ENCODE measurements around the gene BRCC3.
"Not testable (repeated sequence)": the region's sequence is repeated elsewhere in the genome, so short reads cannot be mapped to it uniquely, and the experiment has no call there.

BRCC3 gene

GRCh38 chrX:155061760-155062159 lies 9.5 kb upstream of the BRCC3 start:
- no peak for DNase-seq

- no peak for DNase-seq
Measured at GRCh38 chrX:155065035-155065734, 6.1 kb upstream of the BRCC3 start.

GRCh38 chrX:155068165-155068564 lies 3.1 kb upstream of the BRCC3 start:
- DNase-seq, result no peak

GRCh38 chrX:155069414-155069813 lies 1.9 kb upstream of the BRCC3 start:
- no peak for DNase-seq

GRCh38 chrX:155070038-155070437 lies 1.3 kb upstream of the BRCC3 start:
- DNase-seq, result no peak

GRCh38 chrX:155070663-155070974 lies 689 bp upstream of the BRCC3 start:
- no peak for DNase-seq

- DNase-seq, result no peak
Measured at GRCh38 chrX:155071694-155072280, 479 bp downstream of the BRCC3 start.

GRCh38 chrX:155086202-155086840 lies 15.0 kb downstream of the BRCC3 start:
- DNase-seq, result no peak

GRCh38 chrX:155086961-155087735 lies 15.8 kb downstream of the BRCC3 start:
- DNase-seq, result no peak

GRCh38 chrX:155094468-155095061 lies 23.3 kb downstream of the BRCC3 start:
- peak; percentile 14 for DNase-seq

- DNase-seq, result no peak
Measured at GRCh38 chrX:155105919-155106318, 34.6 kb downstream of the BRCC3 start.

- DNase-seq, result no peak
Measured at GRCh38 chrX:155108427-155108826, 37.1 kb downstream of the BRCC3 start.

GRCh38 chrX:155112171-155112570 lies 40.9 kb downstream of the BRCC3 start:
- DNase-seq, result no peak

GRCh38 chrX:155113097-155113496 lies 41.8 kb downstream of the BRCC3 start:
- DNase-seq, result no peak

- DNase-seq, result no peak
Measured at GRCh38 chrX:155115174-155115819, 44.0 kb downstream of the BRCC3 start.

GRCh38 chrX:155127465-155127864 lies 56.2 kb downstream of the BRCC3 start:
- no peak for DNase-seq

GRCh38 chrX:155127940-155128339 lies 56.6 kb downstream of the BRCC3 start:
- no peak for DNase-seq

- DNase-seq, result no peak
Measured at GRCh38 chrX:155132110-155132509, 60.8 kb downstream of the BRCC3 start.

- DNase-seq, result no peak
Measured at GRCh38 chrX:155134255-155134654, 62.9 kb downstream of the BRCC3 start.

- DNase-seq, result no peak
Measured at GRCh38 chrX:155143959-155144548, 72.7 kb downstream of the BRCC3 start.

GRCh38 chrX:155144926-155145325 lies 73.6 kb downstream of the BRCC3 start:
- no peak for DNase-seq

GRCh38 chrX:155147612-155148011 lies 76.3 kb downstream of the BRCC3 start:
- not testable (repeated sequence) for DNase-seq
